ENCODE data around the gene FASTKD3. TPM values are rescaled to one million over a fixed set of nuclear protein-coding genes. Genes with fewer than 3 reads are reported as not detected.
A peak's percentile ranks its signal among the peaks of the same experiment; 100 is the strongest.

The FASTKD3 gene
- total and polyA plus RNA-seq, 12 donors, result 8.5 to 32.0 (median 19.9) TPM

DNA sequence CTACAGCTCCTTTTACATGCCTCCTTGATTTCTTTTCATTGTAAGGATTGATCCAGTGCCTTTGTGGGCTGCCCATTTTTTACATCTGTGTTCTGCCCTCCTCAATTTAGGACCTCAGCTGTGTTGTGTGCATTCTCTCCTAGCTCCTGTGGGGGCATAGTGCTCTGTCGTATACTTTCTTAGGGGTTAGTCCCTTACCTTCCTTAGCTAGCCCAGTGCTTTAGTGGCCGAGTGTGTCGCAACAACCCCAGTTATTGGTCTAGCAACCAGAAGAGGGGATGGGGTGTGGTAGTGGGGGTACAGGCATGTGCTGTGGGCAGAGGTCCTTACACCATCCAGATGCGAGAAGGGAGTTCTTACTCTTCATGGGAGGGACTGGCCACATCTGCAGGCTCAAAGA lies 12.3 kb upstream of the FASTKD3 start:
- Histone ChIP-seq H3K27me3 (no peaks in the 10 kb centered on the region), H3K4me1 (replicated peaks in 1 of 2) (peaks cover 6 to 24% of the 10 kb centered on the region in 2 donors), H3K36me3 (replicated peaks in 1 of 2) (peaks cover 0 to 61% of the 10 kb centered on the region in 2 donors), H3K9me3 (replicated peaks in 1 of 3) (no peaks in the 10 kb centered on the region), H3K4me3 (no peak overlapping the region), H3K27ac (no peak overlapping the region)
- no peak for DNase-seq
- TF ChIP-seq, protein P1, sequence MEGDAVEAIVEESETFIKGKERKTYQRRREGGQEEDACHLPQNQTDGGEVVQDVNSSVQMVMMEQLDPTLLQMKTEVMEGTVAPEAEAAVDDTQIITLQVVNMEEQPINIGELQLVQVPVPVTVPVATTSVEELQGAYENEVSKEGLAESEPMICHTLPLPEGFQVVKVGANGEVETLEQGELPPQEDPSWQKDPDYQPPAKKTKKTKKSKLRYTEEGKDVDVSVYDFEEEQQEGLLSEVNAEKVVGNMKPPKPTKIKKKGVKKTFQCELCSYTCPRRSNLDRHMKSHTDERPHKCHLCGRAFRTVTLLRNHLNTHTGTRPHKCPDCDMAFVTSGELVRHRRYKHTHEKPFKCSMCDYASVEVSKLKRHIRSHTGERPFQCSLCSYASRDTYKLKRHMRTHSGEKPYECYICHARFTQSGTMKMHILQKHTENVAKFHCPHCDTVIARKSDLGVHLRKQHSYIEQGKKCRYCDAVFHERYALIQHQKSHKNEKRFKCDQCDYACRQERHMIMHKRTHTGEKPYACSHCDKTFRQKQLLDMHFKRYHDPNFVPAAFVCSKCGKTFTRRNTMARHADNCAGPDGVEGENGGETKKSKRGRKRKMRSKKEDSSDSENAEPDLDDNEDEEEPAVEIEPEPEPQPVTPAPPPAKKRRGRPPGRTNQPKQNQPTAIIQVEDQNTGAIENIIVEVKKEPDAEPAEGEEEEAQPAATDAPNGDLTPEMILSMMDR (IDR thresholded peaks at IDR 0.05), result no peak
- no peak for TF ChIP-seq POLR2A (IDR thresholded peaks at IDR 0.05)
- intact Hi-C loops (cut with DNase I), result no loop called here
- 89 to 94% (median 92%) methylated on average over 4 of the region's 4 CpGs for WGBS, 4 donors

DNA sequence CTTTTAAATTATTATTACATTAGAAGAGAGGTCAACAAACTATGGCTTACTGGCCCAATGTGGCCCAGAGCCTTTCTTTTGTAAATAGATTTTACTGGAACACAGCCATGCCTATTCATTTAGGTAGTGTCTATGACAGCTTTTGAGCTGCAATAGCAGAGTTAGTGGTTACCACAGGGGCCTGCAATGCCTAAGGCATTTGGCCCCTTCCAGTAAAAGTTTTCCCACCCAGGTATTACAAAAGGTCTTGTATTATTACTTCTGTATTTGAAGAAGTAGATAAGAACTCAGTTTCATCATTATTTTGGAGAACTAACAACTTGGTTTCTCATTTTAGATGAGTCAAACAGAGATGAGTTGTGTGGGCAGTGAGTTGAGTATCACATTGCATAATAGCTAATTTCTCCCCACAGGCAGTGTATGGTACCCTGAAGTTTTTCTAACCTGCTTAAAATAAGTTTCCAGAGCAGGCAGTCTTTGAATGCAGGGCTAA lies 9.6 kb upstream of the FASTKD3 start:
- Histone ChIP-seq H3K4me3 (no peak overlapping the region), H3K9me3 (replicated peaks in 1 of 3) (no peaks in the 10 kb centered on the region), H3K4me1 (replicated peaks in 1 of 2) (peaks cover 6 to 24% of the 10 kb centered on the region in 2 donors), H3K27ac (no peak overlapping the region), H3K27me3 (no peaks in the 10 kb centered on the region), H3K36me3 (replicated peaks in 1 of 2) (peaks cover 0 to 53% of the 10 kb centered on the region in 2 donors)
- intact Hi-C loops (cut with DNase I), result no loop called here
- TF ChIP-seq, protein P1 (IDR thresholded peaks at IDR 0.05), result no peak
- no peak for TF ChIP-seq POLR2A (IDR thresholded peaks at IDR 0.05)
- DNase-seq, result no peak

DNA sequence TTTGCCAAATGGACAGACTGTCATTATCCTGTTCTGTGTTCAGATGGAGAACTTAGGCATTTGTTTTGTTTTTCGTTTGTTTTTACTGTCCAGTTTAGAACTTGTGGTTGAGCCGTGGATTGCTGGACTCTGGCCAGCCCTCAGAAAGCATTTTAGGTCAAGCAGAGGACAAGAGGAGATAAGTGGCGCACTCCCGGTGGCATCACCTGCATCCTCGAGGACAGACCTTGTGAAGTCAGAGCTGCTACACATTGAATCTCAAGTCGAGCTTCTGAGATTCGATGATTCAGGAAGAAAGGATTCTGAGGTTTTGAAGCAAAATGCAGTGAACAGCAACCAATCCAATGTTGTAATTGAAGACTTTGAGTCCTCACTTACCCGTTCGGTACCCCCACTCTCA lies 9.0 kb upstream of the FASTKD3 start:
- Histone ChIP-seq H3K4me1 (replicated peaks in 1 of 2) (peaks cover 6 to 24% of the 10 kb centered on the region in 2 donors), H3K36me3 (replicated peaks in 1 of 2) (peaks cover 0 to 47% of the 10 kb centered on the region in 2 donors), H3K9me3 (replicated peaks in 1 of 3) (no peaks in the 10 kb centered on the region), H3K27ac (no peak overlapping the region), H3K4me3 (no peak overlapping the region), H3K27me3 (no peaks in the 10 kb centered on the region)
- peak in 6 of 7 donors; percentile 43 to 82 (median 63) for DNase-seq
- 45 to 60% (median 50%) methylated on average over 9 of the region's 9 CpGs for WGBS, 4 donors
- TF ChIP-seq, protein P1 (IDR thresholded peaks at IDR 0.05), result no peak
- TF ChIP-seq POLR2A (IDR thresholded peaks at IDR 0.05), result no peak
- intact Hi-C loops (cut with DNase I), result no loop called here

DNA sequence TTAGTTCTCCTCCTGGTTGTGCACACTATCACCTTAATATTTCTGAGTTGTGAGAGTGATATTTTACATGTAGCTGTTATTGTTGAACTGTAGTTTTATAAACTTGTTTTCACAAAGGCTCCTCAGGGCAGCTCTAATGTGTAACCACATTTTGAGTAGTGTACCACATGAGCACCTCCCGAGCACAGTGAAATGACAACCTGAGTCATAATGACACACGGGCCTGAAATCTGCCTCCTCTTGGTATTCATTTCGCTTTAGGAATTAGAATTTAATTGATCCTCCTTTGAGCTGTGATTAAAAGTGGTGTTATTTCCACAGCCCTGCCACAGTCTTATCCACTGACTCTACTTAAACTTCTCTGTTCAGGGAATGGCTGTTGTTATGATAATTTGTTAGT lies 8.0 kb upstream of the FASTKD3 start:
- Histone ChIP-seq H3K9me3 (replicated peaks in 1 of 3) (no peaks in the 10 kb centered on the region), H3K36me3 (replicated peaks in 1 of 2) (peaks cover 0 to 38% of the 10 kb centered on the region in 2 donors), H3K27me3 (no peaks in the 10 kb centered on the region), H3K4me3 (no peak overlapping the region), H3K27ac (peak overlapping the region in 2 of 5 donors; percentile 29 to 45), H3K4me1 (replicated peaks in 1 of 2) (peaks cover 6 to 24% of the 10 kb centered on the region in 2 donors)
- whole genome bisulfite sequencing, 4 donors, result 23 to 65% (median 51%) methylated on average over 3 of the region's 3 CpGs
- peak in 5 of 7 donors; percentile 21 to 62 (median 43) for DNase-seq
- TF ChIP-seq POLR2A (IDR thresholded peaks at IDR 0.05), result no peak
- TF ChIP-seq, protein P1 (IDR thresholded peaks at IDR 0.05), result no peak
- intact Hi-C loops (cut with DNase I), result no loop called here

Measured in adrenal gland (tissue), 12 donors.